ENCODE measurements around the gene ZBTB44. TPM values are rescaled to one million over a fixed set of nuclear protein-coding genes. Genes with fewer than 3 reads are reported as not detected.

The ZBTB44 gene
- total and polyA plus RNA-seq, 3 donors from 2014 or later: 103 to 158 (median 125) TPM

DNA sequence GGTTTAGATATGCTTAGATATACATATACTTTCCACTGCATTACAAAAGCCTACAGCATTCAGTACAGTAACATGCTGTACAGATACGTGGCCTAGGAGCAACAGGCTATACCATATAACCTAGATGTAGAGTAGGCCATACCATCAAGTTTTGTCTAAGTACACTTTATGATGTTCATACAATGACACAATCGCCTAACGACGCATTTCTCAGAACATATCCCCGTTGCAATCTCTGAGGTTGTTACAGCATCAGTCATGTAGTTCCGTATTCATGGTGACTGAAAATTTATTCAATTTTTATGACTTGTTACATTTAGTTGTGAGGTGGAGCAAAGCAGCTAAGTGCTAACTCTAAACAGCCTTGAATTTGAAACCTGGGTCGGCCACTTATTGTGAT lies 6.7 kb downstream of the ZBTB44 start:
- H3K9me3 ChIP-seq: no peaks in the 10 kb centered on the region
- no peak overlapping the region for H3K4me3 ChIP-seq
- 71 to 86% methylated on average over 7 of the region's 7 CpGs for WGBS, 2 donors
- no peaks in the 10 kb centered on the region for H3K36me3 ChIP-seq (ENCODE audit: low read depth, missing control alignments)
- no peak for DNase-seq
- TF ChIP-seq, protein P1, sequence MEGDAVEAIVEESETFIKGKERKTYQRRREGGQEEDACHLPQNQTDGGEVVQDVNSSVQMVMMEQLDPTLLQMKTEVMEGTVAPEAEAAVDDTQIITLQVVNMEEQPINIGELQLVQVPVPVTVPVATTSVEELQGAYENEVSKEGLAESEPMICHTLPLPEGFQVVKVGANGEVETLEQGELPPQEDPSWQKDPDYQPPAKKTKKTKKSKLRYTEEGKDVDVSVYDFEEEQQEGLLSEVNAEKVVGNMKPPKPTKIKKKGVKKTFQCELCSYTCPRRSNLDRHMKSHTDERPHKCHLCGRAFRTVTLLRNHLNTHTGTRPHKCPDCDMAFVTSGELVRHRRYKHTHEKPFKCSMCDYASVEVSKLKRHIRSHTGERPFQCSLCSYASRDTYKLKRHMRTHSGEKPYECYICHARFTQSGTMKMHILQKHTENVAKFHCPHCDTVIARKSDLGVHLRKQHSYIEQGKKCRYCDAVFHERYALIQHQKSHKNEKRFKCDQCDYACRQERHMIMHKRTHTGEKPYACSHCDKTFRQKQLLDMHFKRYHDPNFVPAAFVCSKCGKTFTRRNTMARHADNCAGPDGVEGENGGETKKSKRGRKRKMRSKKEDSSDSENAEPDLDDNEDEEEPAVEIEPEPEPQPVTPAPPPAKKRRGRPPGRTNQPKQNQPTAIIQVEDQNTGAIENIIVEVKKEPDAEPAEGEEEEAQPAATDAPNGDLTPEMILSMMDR (IDR thresholded peaks at IDR 0.05): no peak
- no peak for TF ChIP-seq POLR2A (IDR thresholded peaks at IDR 0.05)
- intact Hi-C loops (cut with DNase I; ENCODE audit: low total_unique reads): no loop called here
- no peaks in the 10 kb centered on the region for H3K27me3 ChIP-seq
- H3K4me1 ChIP-seq: peaks cover 29% of the 10 kb centered on the region
- no peak overlapping the region for H3K27ac ChIP-seq

DNA sequence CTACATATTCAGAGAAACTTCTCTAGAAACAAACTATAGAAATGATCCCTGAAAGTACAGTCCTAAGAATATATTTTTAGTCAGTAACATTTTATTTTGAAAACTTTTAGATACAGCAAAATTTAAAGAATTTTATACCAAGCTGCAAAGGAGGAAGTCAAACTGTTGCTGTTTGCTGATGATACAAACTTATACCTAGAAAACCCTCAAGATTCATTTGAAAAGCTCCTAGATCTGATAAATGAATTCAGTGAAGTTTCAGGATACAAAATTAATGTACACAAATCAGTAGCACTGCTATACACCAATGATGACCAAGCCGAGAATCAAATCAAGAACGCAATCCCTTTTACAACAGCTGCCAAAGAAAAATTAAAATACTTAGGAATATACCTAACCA lies 10.1 kb downstream of the ZBTB44 start:
- Histone ChIP-seq H3K4me1 (peaks cover 20% of the 10 kb centered on the region), H3K9me3 (no peaks in the 10 kb centered on the region), H3K36me3 (ENCODE audit: low read depth, missing control alignments) (no peaks in the 10 kb centered on the region), H3K27me3 (no peaks in the 10 kb centered on the region), H3K27ac (no peak overlapping the region), H3K4me3 (no peak overlapping the region)
- intact Hi-C loops (cut with DNase I; ENCODE audit: low total_unique reads): no loop called here
- TF ChIP-seq, protein P1 (IDR thresholded peaks at IDR 0.05): no peak
- TF ChIP-seq POLR2A (IDR thresholded peaks at IDR 0.05): no peak
- 91 to 92% methylated on average over 2 of the region's 2 CpGs for WGBS, 2 donors
- DNase-seq: no peak

DNA sequence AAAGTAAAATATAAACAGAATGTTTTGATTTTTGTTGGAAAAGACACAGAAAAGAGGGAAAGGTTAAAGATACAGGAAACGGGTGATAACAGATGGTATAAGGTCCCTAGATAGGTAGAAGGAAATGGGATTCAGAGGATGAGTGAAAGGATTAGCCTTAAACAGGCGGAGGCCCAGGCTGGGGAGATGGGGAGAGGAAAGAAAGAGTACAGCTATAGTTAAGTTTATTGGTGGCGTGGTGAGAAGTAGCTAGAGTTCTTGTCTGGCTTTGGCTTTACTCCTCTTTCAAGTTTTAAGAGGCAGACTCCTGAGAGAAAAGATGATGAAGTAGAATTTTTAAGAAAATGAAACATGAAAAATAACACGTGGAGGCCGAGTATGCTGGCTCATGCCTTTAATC lies 13.7 kb downstream of the ZBTB44 start:
- Histone ChIP-seq H3K27me3 (no peaks in the 10 kb centered on the region), H3K4me3 (no peak overlapping the region), H3K36me3 (ENCODE audit: low read depth, missing control alignments) (no peaks in the 10 kb centered on the region), H3K4me1 (peaks cover 11% of the 10 kb centered on the region), H3K27ac (no peak overlapping the region), H3K9me3 (no peaks in the 10 kb centered on the region)
- DNase-seq: no peak
- WGBS, 2 donors: 51 to 58% methylated on average over 5 of the region's 5 CpGs
- intact Hi-C loops (cut with DNase I; ENCODE audit: low total_unique reads): no loop called here
- TF ChIP-seq, protein P1 (IDR thresholded peaks at IDR 0.05): no peak
- TF ChIP-seq POLR2A (IDR thresholded peaks at IDR 0.05): no peak

DNA sequence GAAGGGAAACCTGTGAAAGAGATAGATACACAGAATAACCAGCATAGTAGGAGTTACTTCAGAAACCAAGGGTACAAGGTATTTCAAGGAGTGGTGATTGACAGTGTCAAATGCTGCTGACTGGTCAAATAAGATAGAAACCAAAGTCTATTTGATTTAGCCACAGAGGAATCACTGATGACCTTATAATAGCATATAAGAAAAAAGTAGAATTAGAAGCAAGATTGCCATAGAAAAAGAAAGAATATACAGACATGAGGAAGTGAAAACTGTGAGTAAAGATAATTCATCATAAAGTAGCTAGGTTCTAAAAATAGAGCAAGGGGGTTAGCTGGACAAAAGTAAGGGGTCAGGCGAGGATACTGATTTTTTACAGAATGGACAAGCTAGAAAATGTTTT lies 14.2 kb downstream of the ZBTB44 start:
- Histone ChIP-seq H3K4me1 (peaks cover 11% of the 10 kb centered on the region), H3K27me3 (no peaks in the 10 kb centered on the region), H3K27ac (no peak overlapping the region), H3K36me3 (ENCODE audit: low read depth, missing control alignments) (no peaks in the 10 kb centered on the region), H3K4me3 (no peak overlapping the region), H3K9me3 (no peaks in the 10 kb centered on the region)
- 38 to 63% methylated on average over 1 of the region's 1 CpG for WGBS, 2 donors
- DNase-seq: no peak
- no peak for TF ChIP-seq POLR2A (IDR thresholded peaks at IDR 0.05)
- TF ChIP-seq, protein P1 (IDR thresholded peaks at IDR 0.05): no peak
- intact Hi-C loops (cut with DNase I; ENCODE audit: low total_unique reads): no loop called here

DNA sequence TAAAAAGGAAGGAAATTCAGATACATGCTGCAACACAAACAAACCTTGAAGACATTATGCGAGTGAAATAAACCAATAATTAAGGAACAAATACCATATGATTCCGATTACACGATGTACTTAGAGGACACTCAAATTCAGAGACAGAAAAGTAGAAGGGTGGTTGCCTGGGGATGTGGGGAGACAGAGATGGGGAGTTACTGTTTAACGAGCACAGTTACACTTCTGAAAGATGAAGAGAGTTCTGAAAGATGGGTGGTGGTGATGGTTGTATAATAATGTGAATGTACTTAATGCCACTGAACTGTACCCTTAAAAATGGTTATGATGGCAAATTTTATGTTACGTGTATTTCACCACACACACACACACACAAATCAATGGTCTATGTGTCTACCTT lies 14.7 kb downstream of the ZBTB44 start:
- intact Hi-C loops (cut with DNase I; ENCODE audit: low total_unique reads): no loop called here
- peaks cover 11% of the 10 kb centered on the region for H3K4me1 ChIP-seq
- WGBS, 2 donors: 88 to 96% methylated on average over 5 of the region's 5 CpGs
- H3K4me3 ChIP-seq: no peak overlapping the region
- H3K36me3 ChIP-seq (ENCODE audit: low read depth, missing control alignments): no peaks in the 10 kb centered on the region
- no peak for DNase-seq
- H3K27me3 ChIP-seq: no peaks in the 10 kb centered on the region
- no peaks in the 10 kb centered on the region for H3K9me3 ChIP-seq
- TF ChIP-seq POLR2A (IDR thresholded peaks at IDR 0.05): no peak
- TF ChIP-seq, protein P1 (IDR thresholded peaks at IDR 0.05): no peak
- no peak overlapping the region for H3K27ac ChIP-seq

Measured in testis (tissue), 3 donors.